Mucosa of stomach (tissue), 1 donor: ENCODE data around the gene SORT1.

Experiments used
- H3K27me3 ChIP-seq: one replicate; pipeline ENCODE4 v1.7.0; 2013; ENCODE audit warnings: mild to moderate bottlenecking, low read length; ENCODE audit not compliant: control insufficient read depth, insufficient read depth
- H3K36me3 ChIP-seq: one replicate; pipeline ENCODE4 v1.7.0; 2013; ENCODE audit warnings: low read length; ENCODE audit not compliant: control insufficient read depth, insufficient read depth
- H3K4me1 ChIP-seq: one replicate; pipeline ENCODE4 v1.7.0; 2013; ENCODE audit warnings: mild to moderate bottlenecking, low read length; ENCODE audit not compliant: control insufficient read depth, insufficient read depth
- H3K4me3 ChIP-seq: one replicate; pipeline ENCODE4 v1.7.0; 2013; ENCODE audit warnings: low read length
- H3K9ac ChIP-seq: one replicate; pipeline ENCODE4 v1.7.0; 2013; ENCODE audit warnings: mild to moderate bottlenecking, low read length, moderate library complexity
- H3K9me3 ChIP-seq: one replicate; pipeline ENCODE4 v1.7.0; 2013; ENCODE audit warnings: mild to moderate bottlenecking, low read length, moderate library complexity; ENCODE audit not compliant: control insufficient read depth
- donor health status: Pancreatic carcinoma.

Gene SORT1

DNA sequence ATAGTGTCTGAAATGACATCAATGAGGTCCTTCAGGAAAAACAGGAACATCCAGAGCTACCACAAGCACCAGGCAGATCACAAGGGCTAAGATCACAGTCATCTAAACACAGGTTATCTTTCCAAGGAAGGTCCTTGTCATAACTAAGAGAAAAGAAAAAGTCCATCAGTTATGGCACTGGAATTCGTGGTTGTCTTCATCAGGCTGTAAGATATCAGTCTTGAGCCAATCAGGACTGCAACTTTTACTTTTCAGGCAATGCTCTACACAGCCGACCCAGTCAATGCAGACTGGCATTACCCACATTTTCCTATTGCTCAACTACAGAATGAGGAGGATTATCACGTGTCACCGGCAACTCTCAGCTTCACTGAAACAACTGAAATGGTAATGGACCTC lies 26.4 kb downstream of the SORT1 start:
- H3K4me3 ChIP-seq, result no peak overlapping the region
- no peaks in the 10 kb centered on the region for H3K9me3 ChIP-seq
- H3K36me3 ChIP-seq, result no peaks in the 10 kb centered on the region
- no peak overlapping the region for H3K9ac ChIP-seq
- H3K27me3 ChIP-seq, result no peaks in the 10 kb centered on the region
- peaks cover 5% of the 10 kb centered on the region for H3K4me1 ChIP-seq

DNA sequence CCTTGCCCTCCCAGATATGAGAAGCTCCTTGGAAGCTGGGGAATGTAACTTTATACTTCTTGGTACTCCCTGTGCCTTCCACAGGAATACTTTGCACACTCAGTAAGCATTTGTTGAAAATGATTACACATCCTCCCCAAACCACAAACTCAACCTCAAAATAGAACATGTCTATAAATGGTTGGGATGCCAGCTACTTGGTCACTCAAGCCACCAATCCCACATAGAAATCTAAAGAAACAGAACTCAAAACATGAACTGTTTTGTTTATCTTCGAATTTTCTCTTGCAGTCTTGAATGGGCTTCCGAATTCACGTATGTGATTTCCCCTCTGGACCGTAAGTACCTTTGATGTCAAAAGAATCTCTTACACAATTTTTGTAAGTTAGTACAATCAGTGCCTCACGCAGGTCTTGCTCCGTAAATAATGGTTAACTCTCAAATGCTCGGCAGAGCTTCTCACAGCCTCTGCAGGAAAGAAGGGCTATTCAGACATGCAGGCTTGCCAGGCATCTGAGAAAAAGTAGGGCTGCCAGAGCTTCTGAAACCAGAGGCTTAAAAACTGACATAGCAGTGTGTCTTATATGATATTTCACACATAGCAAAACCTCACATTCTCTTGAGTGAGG lies 26.9 kb downstream of the SORT1 start:
- Histone ChIP-seq H3K4me3 (no peak overlapping the region), H3K4me1 (peaks cover 5% of the 10 kb centered on the region), H3K9ac (no peak overlapping the region)

DNA sequence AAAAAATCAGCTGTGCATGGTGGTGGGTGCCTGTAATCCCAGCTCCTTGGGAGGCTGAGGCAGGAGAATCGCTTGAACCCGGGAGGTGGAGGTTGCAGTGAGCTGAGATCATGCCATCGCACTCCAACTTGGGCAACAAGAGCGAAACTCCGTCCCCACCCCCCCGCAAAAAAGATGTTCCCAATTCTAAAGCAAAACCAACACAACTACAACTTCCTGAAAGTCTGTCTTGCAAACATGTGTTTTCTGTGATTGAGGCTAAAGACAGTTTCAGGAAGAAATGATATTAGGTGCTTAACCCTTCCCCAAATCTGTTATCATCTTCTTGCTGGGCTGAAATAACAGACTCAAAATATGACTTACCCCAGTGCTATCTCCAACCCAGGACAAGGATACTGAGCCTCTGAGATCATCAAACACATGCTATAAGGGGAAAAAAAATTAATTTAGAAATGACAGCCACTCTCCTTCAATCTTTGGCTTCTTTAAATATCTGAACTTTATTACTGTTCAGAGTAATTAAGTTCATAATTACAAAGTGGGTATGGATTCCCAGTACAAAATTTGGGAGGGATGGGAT lies 28.5 kb downstream of the SORT1 start:
- no peak overlapping the region for H3K4me3 ChIP-seq
- H3K27me3 ChIP-seq, result no peaks in the 10 kb centered on the region
- H3K36me3 ChIP-seq, result no peaks in the 10 kb centered on the region
- no peak overlapping the region for H3K9ac ChIP-seq
- H3K4me1 ChIP-seq, result peaks cover 5% of the 10 kb centered on the region
- no peaks in the 10 kb centered on the region for H3K9me3 ChIP-seq

More for the DNA sequence above, 26.9 kb downstream of the SORT1 start:
- Histone ChIP-seq H3K36me3 (no peaks in the 10 kb centered on the region), H3K27me3 (no peaks in the 10 kb centered on the region), H3K9me3 (no peaks in the 10 kb centered on the region)

DNA sequence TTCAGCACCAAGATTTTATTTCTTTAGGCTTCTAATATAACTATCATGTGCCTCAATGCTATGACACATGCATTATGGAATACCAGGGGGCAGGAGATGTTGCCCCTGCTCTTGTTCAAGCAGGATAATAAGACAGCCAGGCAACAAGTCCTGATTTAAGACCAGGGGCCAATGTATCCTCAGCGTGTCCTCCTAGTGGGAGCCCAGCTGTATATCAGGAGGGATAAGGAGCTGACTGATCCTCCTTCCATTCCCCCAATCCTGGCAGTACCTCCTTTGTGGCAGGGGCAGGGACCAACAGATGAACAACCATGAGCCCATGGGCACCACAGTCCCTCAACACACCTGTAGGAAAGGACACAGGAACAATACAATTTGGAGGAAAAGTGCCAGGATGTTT lies 29.3 kb downstream of the SORT1 start:
- Histone ChIP-seq H3K4me3 (no peak overlapping the region), H3K9ac (no peak overlapping the region), H3K4me1 (peaks cover 5% of the 10 kb centered on the region), H3K36me3 (no peaks in the 10 kb centered on the region), H3K27me3 (no peaks in the 10 kb centered on the region), H3K9me3 (no peaks in the 10 kb centered on the region)

DNA sequence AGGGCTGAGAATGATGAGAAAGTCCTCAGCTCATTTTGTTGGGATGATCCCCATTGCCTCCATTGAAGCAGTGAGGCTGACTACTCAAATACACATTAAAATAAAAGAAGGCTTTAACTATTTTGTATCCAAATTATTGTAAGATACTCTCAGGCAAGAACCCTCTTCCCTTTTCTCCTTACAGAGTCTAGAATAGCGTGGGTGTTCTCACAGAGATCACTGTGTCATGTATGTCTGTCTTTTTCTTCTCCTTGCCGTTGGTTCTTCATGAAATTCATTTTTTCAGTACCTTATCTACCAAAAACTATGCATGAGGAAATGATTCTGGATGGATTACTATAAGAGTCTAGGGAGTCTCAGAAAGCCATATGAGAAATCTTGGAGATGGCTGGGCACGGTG lies 30.1 kb downstream of the SORT1 start:
- H3K4me3 ChIP-seq, result no peak overlapping the region
- H3K36me3 ChIP-seq, result no peaks in the 10 kb centered on the region
- H3K9ac ChIP-seq, result no peak overlapping the region
- H3K27me3 ChIP-seq, result no peaks in the 10 kb centered on the region
- no peaks in the 10 kb centered on the region for H3K9me3 ChIP-seq
- H3K4me1 ChIP-seq, result peaks cover 5% of the 10 kb centered on the region

DNA sequence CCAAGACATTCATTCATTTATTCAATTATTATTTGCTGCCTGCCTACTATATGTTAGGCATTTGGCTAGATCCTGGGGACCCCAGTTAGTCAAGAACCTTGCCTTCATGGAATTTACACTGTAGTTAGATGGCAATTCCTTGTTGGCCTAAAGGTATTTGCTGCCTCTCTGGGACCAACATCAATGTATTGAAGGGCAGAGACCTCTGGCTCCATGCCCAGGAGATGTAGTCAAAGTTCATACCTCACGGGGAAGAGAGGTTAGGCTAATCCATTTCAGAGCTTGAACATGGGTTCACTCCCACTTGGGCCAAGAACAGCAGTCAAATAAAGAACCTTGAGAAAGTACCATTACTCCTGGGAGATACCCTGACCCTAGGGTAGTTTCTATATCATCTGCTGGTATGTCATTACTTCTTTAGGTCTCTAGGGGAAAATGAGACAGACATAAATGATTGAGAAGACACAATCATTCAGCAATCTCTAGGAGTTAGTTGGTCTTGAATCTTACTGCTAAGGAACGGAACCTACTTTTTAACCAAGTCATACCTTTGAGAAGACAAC lies 32.0 kb downstream of the SORT1 start:
- no peaks in the 10 kb centered on the region for H3K36me3 ChIP-seq
- H3K27me3 ChIP-seq, result no peaks in the 10 kb centered on the region
- H3K4me3 ChIP-seq, result no peak overlapping the region
- no peaks in the 10 kb centered on the region for H3K9me3 ChIP-seq
- H3K9ac ChIP-seq, result no peak overlapping the region
- no peaks in the 10 kb centered on the region for H3K4me1 ChIP-seq

DNA sequence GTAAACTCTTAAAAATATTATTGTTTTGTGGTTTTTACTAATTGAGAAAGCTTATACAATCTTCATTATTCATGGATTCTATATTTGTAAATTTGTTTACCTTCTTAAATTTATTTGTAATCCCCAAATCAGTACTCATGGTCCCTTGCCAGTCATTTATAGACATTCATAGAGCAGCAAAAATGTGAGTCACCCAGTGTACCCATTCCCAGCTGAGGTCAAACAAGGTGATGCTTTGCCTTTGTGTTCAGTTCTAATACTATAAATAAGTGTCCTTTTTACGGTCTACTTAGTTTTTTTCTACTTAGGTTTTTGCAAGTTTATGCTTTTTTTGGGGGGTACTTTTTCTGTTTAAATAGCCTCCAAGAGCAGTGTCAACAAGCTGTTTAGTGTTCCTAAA lies 36.1 kb downstream of the SORT1 start:
- no peaks in the 10 kb centered on the region for H3K36me3 ChIP-seq
- no peaks in the 10 kb centered on the region for H3K9me3 ChIP-seq

DNA sequence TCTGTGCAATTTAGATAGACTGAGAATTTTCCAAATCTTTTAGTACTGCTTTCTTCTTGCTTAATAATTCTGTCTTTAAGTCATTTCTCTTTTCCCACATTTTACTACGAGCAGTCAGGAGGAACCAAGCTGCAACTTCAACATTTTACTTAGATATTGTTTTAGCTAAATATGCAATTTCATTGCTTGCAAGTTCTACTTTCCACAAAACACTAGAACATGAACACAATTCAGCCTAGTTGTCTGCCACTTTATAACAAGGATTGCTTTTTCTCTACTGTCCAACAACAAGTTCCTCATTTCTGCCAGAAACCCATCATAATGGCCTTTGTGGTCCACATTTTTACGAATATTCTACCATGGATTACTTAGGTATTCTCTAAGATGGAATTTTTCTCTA lies 36.6 kb downstream of the SORT1 start:
- Histone ChIP-seq H3K9me3 (no peaks in the 10 kb centered on the region), H3K9ac (no peak overlapping the region), H3K4me3 (no peak overlapping the region), H3K27me3 (no peaks in the 10 kb centered on the region), H3K36me3 (no peaks in the 10 kb centered on the region), H3K4me1 (no peaks in the 10 kb centered on the region)

More for the DNA sequence above, 36.1 kb downstream of the SORT1 start:
- H3K4me3 ChIP-seq, result no peak overlapping the region
- H3K4me1 ChIP-seq, result no peaks in the 10 kb centered on the region
- no peaks in the 10 kb centered on the region for H3K27me3 ChIP-seq
- H3K9ac ChIP-seq, result no peak overlapping the region

DNA sequence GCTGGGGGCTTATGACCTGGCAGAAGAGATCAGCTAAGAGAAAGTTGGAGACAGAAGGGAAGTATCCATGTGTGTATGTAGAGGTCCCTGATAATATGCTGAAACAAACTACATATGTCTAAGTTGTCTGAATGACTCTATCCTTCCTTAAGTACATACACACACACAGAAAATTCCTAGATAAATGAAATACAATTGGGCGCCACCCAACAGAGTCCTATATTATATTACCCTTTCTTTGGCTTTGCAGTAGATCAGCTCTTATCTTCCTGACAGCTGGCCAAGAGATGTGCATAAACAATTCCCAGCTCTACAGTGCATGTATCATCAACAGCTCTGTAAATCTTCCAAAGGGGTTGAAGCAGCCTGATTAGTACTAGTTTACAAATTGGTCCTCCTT lies 40.1 kb downstream of the SORT1 start:
- Histone ChIP-seq H3K9me3 (no peaks in the 10 kb centered on the region), H3K4me3 (no peak overlapping the region), H3K36me3 (no peaks in the 10 kb centered on the region), H3K4me1 (no peaks in the 10 kb centered on the region), H3K27me3 (no peaks in the 10 kb centered on the region), H3K9ac (no peak overlapping the region)

DNA sequence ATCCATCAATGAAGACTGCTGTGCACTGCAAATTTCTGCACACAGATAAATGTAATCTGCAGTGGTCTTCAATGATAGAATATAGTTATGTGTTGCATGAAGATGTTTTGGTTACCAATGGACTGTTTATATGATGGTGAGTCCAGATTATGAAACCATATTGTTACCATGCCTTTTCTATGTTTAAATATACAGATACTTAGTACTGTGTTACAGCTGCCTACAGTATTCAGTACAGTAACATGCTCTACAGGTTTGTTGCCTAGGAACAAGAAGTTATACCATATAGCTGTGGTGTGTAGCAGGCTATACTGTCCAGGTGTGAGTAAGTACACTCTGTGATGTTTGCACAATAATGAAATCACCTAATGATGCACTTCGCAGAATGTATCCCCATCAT lies 40.8 kb downstream of the SORT1 start:
- no peak overlapping the region for H3K9ac ChIP-seq
- H3K4me1 ChIP-seq, result no peaks in the 10 kb centered on the region
- H3K4me3 ChIP-seq, result no peak overlapping the region

DNA sequence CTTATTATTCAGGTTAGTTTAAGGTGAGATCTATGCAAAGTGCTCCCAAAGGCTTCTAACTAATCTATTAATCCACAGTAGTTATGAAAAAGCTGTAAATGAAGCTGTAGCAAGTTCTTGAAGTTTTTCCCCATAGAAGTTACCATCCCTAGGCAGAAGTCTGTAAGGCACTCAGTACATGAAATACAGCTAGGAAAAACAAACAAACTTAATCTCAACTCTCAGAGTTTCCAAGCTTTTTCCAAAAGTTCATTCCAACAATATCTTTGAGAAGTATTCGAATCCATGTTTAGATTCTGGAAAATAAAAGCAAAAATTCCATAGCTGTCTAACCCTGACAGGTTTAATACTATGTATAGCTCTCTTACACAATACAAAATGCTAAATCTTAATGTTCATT lies 41.2 kb downstream of the SORT1 start:
- H3K36me3 ChIP-seq, result no peaks in the 10 kb centered on the region
- no peak overlapping the region for H3K4me3 ChIP-seq
- no peaks in the 10 kb centered on the region for H3K27me3 ChIP-seq
- H3K9ac ChIP-seq, result no peak overlapping the region
- H3K9me3 ChIP-seq, result no peaks in the 10 kb centered on the region
- H3K4me1 ChIP-seq, result no peaks in the 10 kb centered on the region

More for the DNA sequence above, 40.8 kb downstream of the SORT1 start:
- Histone ChIP-seq H3K27me3 (no peaks in the 10 kb centered on the region), H3K9me3 (no peaks in the 10 kb centered on the region), H3K36me3 (no peaks in the 10 kb centered on the region)

DNA sequence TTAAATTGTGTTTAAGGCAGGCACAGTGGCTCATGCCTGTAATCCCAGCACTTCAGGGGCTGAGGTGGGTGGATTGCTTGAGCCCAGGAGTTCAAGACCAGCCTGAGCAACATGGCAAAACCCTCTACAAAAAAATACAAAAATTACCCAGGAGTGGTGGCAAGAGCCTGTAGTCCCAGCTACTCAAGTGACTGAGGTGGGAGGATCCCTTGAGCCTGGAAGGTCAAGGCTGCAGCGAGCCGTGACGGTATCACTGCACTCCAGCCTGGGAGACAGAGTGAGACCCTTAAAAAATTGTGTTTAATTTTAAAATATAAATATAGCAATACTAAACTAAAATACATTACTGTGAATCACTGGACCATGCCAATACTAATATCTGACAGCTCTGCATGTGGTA lies 42.8 kb downstream of the SORT1 start:
- no peaks in the 10 kb centered on the region for H3K27me3 ChIP-seq
- no peak overlapping the region for H3K9ac ChIP-seq
- no peaks in the 10 kb centered on the region for H3K4me1 ChIP-seq
- no peaks in the 10 kb centered on the region for H3K9me3 ChIP-seq
- H3K4me3 ChIP-seq, result no peak overlapping the region
- H3K36me3 ChIP-seq, result no peaks in the 10 kb centered on the region
